GM21576 (cell line): ENCODE data around the gene TEX26.

Experiments used
- ATAC-seq: cut with Tn5 transposase; IDR thresholded peaks from one replicate; pipeline ENCODE4 v1.9.1; 2021; ENCODE audit warnings: mild to moderate bottlenecking, moderate library complexity; ENCODE audit not compliant: unreplicated experiment

TEX26 gene

GRCh38 chr13:30974350-30974749 lies 41.9 kb downstream of the TEX26 start:
- ATAC-seq = no peak

- ATAC-seq = no peak
Observed at GRCh38 chr13:30976025-30976424, 43.6 kb downstream of the TEX26 start.

GRCh38 chr13:30978981-30979956 lies 46.8 kb downstream of the TEX26 start:
- ATAC-seq = no peak

GRCh38 chr13:30982506-30982905 lies 50.0 kb downstream of the TEX26 start:
- no peak for ATAC-seq

- no peak for ATAC-seq
Observed at GRCh38 chr13:30982906-30983305, 50.5 kb downstream of the TEX26 start.

- ATAC-seq = no peak
Observed at GRCh38 chr13:30983431-30983830, 51.0 kb downstream of the TEX26 start.

GRCh38 chr13:30984620-30985019 lies 52.2 kb downstream of the TEX26 start:
- ATAC-seq = no peak

GRCh38 chr13:30985637-30986205 lies 53.3 kb downstream of the TEX26 start:
- no peak for ATAC-seq

- no peak for ATAC-seq
Observed at GRCh38 chr13:30991184-30991583, 58.7 kb downstream of the TEX26 start.

- no peak for ATAC-seq
Observed at GRCh38 chr13:30991922-30992321, 59.5 kb downstream of the TEX26 start.

GRCh38 chr13:30995331-30995730 lies 62.9 kb downstream of the TEX26 start:
- no peak for ATAC-seq

GRCh38 chr13:30997697-30998096 lies 65.2 kb downstream of the TEX26 start:
- no peak for ATAC-seq

GRCh38 chr13:30998136-30999088 lies 66.0 kb downstream of the TEX26 start:
- no peak for ATAC-seq

GRCh38 chr13:31000889-31001288 lies 68.4 kb downstream of the TEX26 start:
- ATAC-seq = no peak

GRCh38 chr13:31001647-31002046 lies 69.2 kb downstream of the TEX26 start:
- ATAC-seq = no peak

- no peak for ATAC-seq
Observed at GRCh38 chr13:31005066-31005465, 72.6 kb downstream of the TEX26 start.

- no peak for ATAC-seq
Observed at GRCh38 chr13:31007417-31007816, 75.0 kb downstream of the TEX26 start.

- ATAC-seq = no peak
Observed at GRCh38 chr13:31008400-31009115, 76.1 kb downstream of the TEX26 start.

GRCh38 chr13:31009166-31009565 lies 76.7 kb downstream of the TEX26 start:
- ATAC-seq = no peak

GRCh38 chr13:31010296-31010695 lies 77.8 kb downstream of the TEX26 start:
- ATAC-seq = no peak
